ENCODE results near the gene NACC1. TPM values are rescaled to one million over a fixed set of nuclear protein-coding genes. Genes with fewer than 3 reads are reported as not detected.

Gene NACC1
- total RNA-seq, 1 donor from 2014 or later: 35.2 TPM

- no peaks in the 10 kb centered on the region for H3K9me3 ChIP-seq
- peaks cover 26% of the 10 kb centered on the region for H3K36me3 ChIP-seq
- intact Hi-C loops (cut with DNase I): no loop called here
- no peak for ATAC-seq
- no peak for TF ChIP-seq CTCF (IDR thresholded peaks at IDR 0.05)
- H3K27ac ChIP-seq: peak overlapping the region; percentile 96
- peaks cover 86% of the 10 kb centered on the region for H3K4me1 ChIP-seq
- H3K27me3 ChIP-seq (ENCODE audit: low read depth): no peaks in the 10 kb centered on the region
- DNase-seq: no peak
- H3K4me3 ChIP-seq: peak overlapping the region; percentile 57
These were observed 23.2 kb upstream of the NACC1 start for GRCh38 chr19:13094771-13095392.

- H3K4me1 ChIP-seq: peaks cover 90% of the 10 kb centered on the region
- peak overlapping the region; percentile 57 for H3K4me3 ChIP-seq
- H3K27me3 ChIP-seq (ENCODE audit: low read depth): no peaks in the 10 kb centered on the region
- no peak for TF ChIP-seq CTCF (IDR thresholded peaks at IDR 0.05)
- no peaks in the 10 kb centered on the region for H3K9me3 ChIP-seq
- no peak for DNase-seq
- peaks cover 26% of the 10 kb centered on the region for H3K36me3 ChIP-seq
- peak overlapping the region; percentile 96 for H3K27ac ChIP-seq
- ATAC-seq: no peak
- intact Hi-C loops (cut with DNase I): no loop called here
These were observed 22.7 kb upstream of the NACC1 start for GRCh38 chr19:13095393-13095784.

GRCh38 chr19:13095934-13096927, 21.8 kb upstream of the NACC1 start:
- H3K27me3 ChIP-seq (ENCODE audit: low read depth): no peaks in the 10 kb centered on the region
- H3K9me3 ChIP-seq: no peaks in the 10 kb centered on the region
- ATAC-seq: no peak
- peak overlapping the region; percentile 57 for H3K4me3 ChIP-seq
- peaks cover 24% of the 10 kb centered on the region for H3K36me3 ChIP-seq
- intact Hi-C loops (cut with DNase I): no loop called here
- peaks cover 91% of the 10 kb centered on the region for H3K4me1 ChIP-seq
- peak overlapping the region; percentile 96 for H3K27ac ChIP-seq
- DNase-seq: no peak
- TF ChIP-seq CTCF (IDR thresholded peaks at IDR 0.05): no peak

- Histone ChIP-seq H3K9me3 (no peaks in the 10 kb centered on the region), H3K4me1 (peaks cover 91% of the 10 kb centered on the region), H3K36me3 (peaks cover 24% of the 10 kb centered on the region), H3K27me3 (ENCODE audit: low read depth) (no peaks in the 10 kb centered on the region), H3K27ac (peak overlapping the region; percentile 96), H3K4me3 (peak overlapping the region; percentile 57)
- intact Hi-C loops (cut with DNase I): no loop called here
- no peak for TF ChIP-seq CTCF (IDR thresholded peaks at IDR 0.05)
- DNase-seq (no peak), ATAC-seq (no peak)
These were observed 21.0 kb upstream of the NACC1 start for GRCh38 chr19:13097033-13097462.

GRCh38 chr19:13097463-13098258, 20.4 kb upstream of the NACC1 start:
- Histone ChIP-seq H3K4me1 (peaks cover 91% of the 10 kb centered on the region), H3K9me3 (no peaks in the 10 kb centered on the region), H3K4me3 (peak overlapping the region; percentile 57), H3K27ac (peak overlapping the region; percentile 96), H3K27me3 (ENCODE audit: low read depth) (no peaks in the 10 kb centered on the region), H3K36me3 (peaks cover 24% of the 10 kb centered on the region)
- intact Hi-C loops (cut with DNase I): no loop called here
- TF ChIP-seq CTCF (IDR thresholded peaks at IDR 0.05): no peak
- DNase-seq: peak; percentile 85
- peak in 1 of 2 donors; percentile 0 for ATAC-seq

Measured in lower lobe of right lung (tissue), 2 donors.